CD4-positive, CD25-positive, alpha-beta regulatory T cell (primary cell): ENCODE measurements around the gene RFX3. TPM values are rescaled to one million over a fixed set of nuclear protein-coding genes. Genes with fewer than 3 reads are reported as not detected.

Source experiments
- ATAC-seq, 2 donors: fragments of 150-1000 bp; cut with Tn5 transposase; one replicate each; pipeline ENCODE4 v1.10.0; 2021; ENCODE audit warnings: low read depth in 2 of 2, moderate number of reproducible peaks in 2 of 2, moderate library complexity in 1 of 2
- DNase-seq, 3 donors: peaks; one replicate each; pipeline versions ENCODE4 v3.0.0 to v3.0.0-alpha.2; 2012 to 2022; ENCODE audit warnings: mixed read lengths in 1 of 3
- H3K27ac ChIP-seq: one replicate; pipeline ENCODE4 v1.7.0; 2013; ENCODE audit warnings: mild to moderate bottlenecking, low read length; ENCODE audit not compliant: insufficient read depth, poor library complexity, severe bottlenecking
- H3K27me3 ChIP-seq: one replicate; pipeline ENCODE4 v1.7.0; 2013; ENCODE audit warnings: low read length; ENCODE audit not compliant: control insufficient read depth, insufficient read depth
- H3K36me3 ChIP-seq: one replicate; pipeline ENCODE4 v1.7.0; 2013; ENCODE audit warnings: mild to moderate bottlenecking, low read length, moderate library complexity; ENCODE audit not compliant: control insufficient read depth, insufficient read depth
- H3K4me1 ChIP-seq: 2 replicates; pipeline ENCODE4 v1.7.0; 2013; ENCODE audit warnings: mild to moderate bottlenecking, low read length; ENCODE audit not compliant: insufficient read depth, control insufficient read depth, poor library complexity, severe bottlenecking
- H3K4me3 ChIP-seq: one replicate; pipeline ENCODE4 v1.7.0; 2013; ENCODE audit warnings: low read depth, mild to moderate bottlenecking, low read length, moderate library complexity
- H3K9me3 ChIP-seq, 2 experiments: 1 replicate in 1 of 2; 2 replicates in 1 of 2; pipeline ENCODE4 v1.7.0; 2013; ENCODE audit warnings: low read length in 2 of 2, mild to moderate bottlenecking in 1 of 2, moderate library complexity in 1 of 2; ENCODE audit not compliant: control insufficient read depth in 2 of 2
- H3K27ac Mint-ChIP-seq, 3 donors: one replicate each; pipeline ENCODE4 v1.8.0; 2020 to 2022; ENCODE audit warnings: mild to moderate bottlenecking in 3 of 3, mixed read lengths in 3 of 3, moderate library complexity in 2 of 3
- H3K27me3 Mint-ChIP-seq: one replicate; pipeline ENCODE4 v1.8.0; 2022; ENCODE audit warnings: mild to moderate bottlenecking, mixed read lengths
- H3K36me3 Mint-ChIP-seq: one replicate; pipeline ENCODE4 v1.8.0; 2020; ENCODE audit warnings: mixed read lengths
- H3K4me1 Mint-ChIP-seq, 4 donors: one replicate each; pipeline ENCODE4 v1.8.0; 2020 to 2022; ENCODE audit warnings: mixed read lengths in 4 of 4, mild to moderate bottlenecking in 1 of 4
- H3K4me3 Mint-ChIP-seq, 4 donors: one replicate each; pipeline ENCODE4 v1.8.0; 2020 to 2022; ENCODE audit warnings: mild to moderate bottlenecking in 4 of 4, mixed read lengths in 4 of 4, moderate library complexity in 3 of 4
- H3K9me3 Mint-ChIP-seq, 7 donors: one replicate each; pipeline ENCODE4 v1.8.0; 2020 to 2022; ENCODE audit warnings: mixed read lengths in 7 of 7, mild to moderate bottlenecking in 3 of 7, moderate library complexity in 2 of 7
- polyA plus RNA-seq, 4 donors: library from polyadenylated mRNA; unstranded; fragments of 300-500 nt; fragmentation: Illumina TruSeq; gene quantifications; one replicate each; pipeline ENCODE4 v1.2.3, GENCODE V29; 2021
- total RNA-seq: library from RNA; stranded (reverse); gene quantifications from one replicate; pipeline ENCODE4 v1.2.3, GENCODE V29; 2022

The RFX3 gene
- total and polyA plus RNA-seq, 5 donors from 2014 or later = 6.7 to 40.4 (median 7.6) TPM

DNA sequence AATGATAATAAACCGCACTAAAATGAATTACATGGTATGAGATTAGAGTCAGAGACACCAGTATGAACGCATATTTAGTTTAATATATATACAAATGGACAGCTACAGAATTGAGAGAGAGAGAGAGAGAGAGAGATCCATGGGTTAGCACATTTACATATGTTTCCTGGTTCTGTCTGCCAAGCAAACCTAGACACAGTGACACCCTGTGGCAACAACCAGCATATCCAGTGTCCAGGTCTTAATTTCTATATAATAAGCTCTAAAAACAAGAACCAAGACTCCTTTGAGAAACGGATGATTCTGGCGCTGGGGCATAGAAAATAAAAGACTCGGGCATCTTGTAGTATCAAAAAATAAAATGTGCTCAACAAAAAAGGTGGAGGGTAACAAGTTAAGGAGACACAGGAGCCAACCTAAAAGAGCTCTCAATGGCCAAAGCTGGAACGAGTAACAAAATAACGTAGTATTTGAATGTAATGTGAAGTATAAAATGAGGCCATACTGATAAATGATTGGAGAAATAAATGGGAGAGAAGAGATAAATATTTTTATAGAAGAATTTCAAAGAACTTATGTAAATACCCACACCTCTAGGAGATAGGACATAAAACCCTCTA lies 84.5 kb downstream of the RFX3 start:
- Histone ChIP-seq H3K27ac (no peak overlapping the region), H3K4me1 (no peaks in the 10 kb centered on the region), H3K4me3 (no peak overlapping the region), H3K27me3 (no peaks in the 10 kb centered on the region), H3K9me3 (no peaks in the 10 kb centered on the region), H3K36me3 (no peaks in the 10 kb centered on the region)
- ATAC-seq (peak; percentile 62 to 64), DNase-seq (peak; percentile 2 to 74 (median 47))
- H3K36me3 Mint-ChIP-seq = peaks cover 7% of the 10 kb centered on the region
- no peaks in the 10 kb centered on the region for H3K27me3 Mint-ChIP-seq
- H3K4me3 Mint-ChIP-seq = no peak overlapping the region
- H3K4me1 Mint-ChIP-seq = peaks cover 3 to 10% (median 10%) of the 10 kb centered on the region in 4 donors
- H3K27ac Mint-ChIP-seq = peak overlapping the region in 1 of 3 donors; percentile 9
- H3K9me3 Mint-ChIP-seq = no peaks in the 10 kb centered on the region

GRCh38 chr9:3436629-3437420 lies 89.0 kb downstream of the RFX3 start:
- peaks cover 18% of the 10 kb centered on the region for H3K36me3 Mint-ChIP-seq
- Histone ChIP-seq H3K9me3 (no peaks in the 10 kb centered on the region), H3K4me1 (no peaks in the 10 kb centered on the region), H3K36me3 (no peaks in the 10 kb centered on the region), H3K4me3 (no peak overlapping the region), H3K27ac (no peak overlapping the region), H3K27me3 (no peaks in the 10 kb centered on the region)
- no peak for DNase-seq
- H3K9me3 Mint-ChIP-seq = peaks cover 0 to 3% (median 0%) of the 10 kb centered on the region in 7 donors
- H3K27me3 Mint-ChIP-seq = no peaks in the 10 kb centered on the region
- H3K4me1 Mint-ChIP-seq = peaks cover 6 to 19% (median 8%) of the 10 kb centered on the region in 4 donors
- H3K27ac Mint-ChIP-seq = peak overlapping the region in 1 of 3 donors; percentile 49
- no peak for ATAC-seq
- H3K4me3 Mint-ChIP-seq = no peak overlapping the region

DNA sequence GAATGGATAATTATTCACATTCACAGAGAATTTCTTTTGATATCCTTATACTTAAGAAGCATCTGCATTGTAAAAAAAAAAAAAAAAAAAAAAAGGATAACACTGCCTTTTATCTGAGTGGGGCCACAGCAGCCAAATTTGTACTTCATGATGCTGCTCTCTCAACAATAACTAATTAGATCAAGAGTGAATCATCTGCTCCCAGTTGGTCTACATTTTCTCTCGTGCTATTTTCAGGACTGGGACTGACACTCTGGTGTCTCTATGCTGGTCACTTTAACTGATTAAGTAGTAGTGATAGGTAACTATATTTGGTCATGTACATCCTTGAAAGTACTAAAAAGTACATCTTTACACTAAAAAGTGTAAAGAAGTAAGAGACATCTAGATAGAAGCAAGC lies 90.1 kb downstream of the RFX3 start:
- H3K36me3 ChIP-seq = no peaks in the 10 kb centered on the region
- ATAC-seq (no peak), DNase-seq (no peak)
- Mint-ChIP-seq H3K4me3 (no peak overlapping the region), H3K36me3 (peaks cover 18% of the 10 kb centered on the region), H3K9me3 (peaks cover 0 to 3% (median 0%) of the 10 kb centered on the region in 7 donors), H3K4me1 (peaks cover 0 to 15% (median 2%) of the 10 kb centered on the region in 4 donors), H3K27me3 (no peaks in the 10 kb centered on the region), H3K27ac (no peak overlapping the region)
- no peaks in the 10 kb centered on the region for H3K9me3 ChIP-seq
- H3K4me1 ChIP-seq = no peaks in the 10 kb centered on the region
- H3K27me3 ChIP-seq = no peaks in the 10 kb centered on the region
- H3K27ac ChIP-seq = no peak overlapping the region
- H3K4me3 ChIP-seq = no peak overlapping the region

DNA sequence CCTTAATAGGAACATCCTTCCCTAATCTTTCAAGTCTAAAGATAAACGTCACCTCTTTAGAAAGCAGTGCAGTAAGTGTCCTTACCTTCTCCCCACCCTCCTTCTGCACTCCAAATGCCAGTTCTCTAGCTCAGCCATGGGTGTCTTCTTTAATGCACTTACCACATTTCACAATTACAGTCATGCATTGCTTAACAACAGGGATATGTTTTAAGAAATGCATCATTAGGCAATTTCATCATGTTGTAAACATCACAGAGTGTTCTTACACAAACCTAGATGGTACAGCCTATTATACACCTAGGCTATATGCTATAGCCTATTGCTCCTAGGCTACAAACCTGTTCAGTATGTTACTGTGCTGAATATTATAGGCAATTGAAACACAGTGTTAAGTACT lies 91.2 kb downstream of the RFX3 start:
- H3K4me1 Mint-ChIP-seq = peaks cover 0 to 15% (median 1%) of the 10 kb centered on the region in 4 donors
- DNase-seq = no peak
- no peak overlapping the region for H3K4me3 Mint-ChIP-seq
- peaks cover 18% of the 10 kb centered on the region for H3K36me3 Mint-ChIP-seq
- Histone ChIP-seq H3K27ac (no peak overlapping the region), H3K4me1 (no peaks in the 10 kb centered on the region), H3K27me3 (no peaks in the 10 kb centered on the region), H3K36me3 (no peaks in the 10 kb centered on the region), H3K9me3 (no peaks in the 10 kb centered on the region), H3K4me3 (no peak overlapping the region)
- H3K27ac Mint-ChIP-seq = no peak overlapping the region
- H3K27me3 Mint-ChIP-seq = no peaks in the 10 kb centered on the region
- H3K9me3 Mint-ChIP-seq = peaks cover 0 to 3% (median 0%) of the 10 kb centered on the region in 7 donors
- no peak for ATAC-seq

- H3K27ac Mint-ChIP-seq = no peak overlapping the region
- ATAC-seq (no peak), DNase-seq (no peak)
- H3K27me3 ChIP-seq = no peaks in the 10 kb centered on the region
- H3K27me3 Mint-ChIP-seq = no peaks in the 10 kb centered on the region
- H3K36me3 ChIP-seq = no peaks in the 10 kb centered on the region
- no peaks in the 10 kb centered on the region for H3K4me1 ChIP-seq
- H3K36me3 Mint-ChIP-seq = peaks cover 18% of the 10 kb centered on the region
- no peak overlapping the region for H3K4me3 Mint-ChIP-seq
- no peak overlapping the region for H3K4me3 ChIP-seq
- H3K4me1 Mint-ChIP-seq = peaks cover 0 to 15% (median 1%) of the 10 kb centered on the region in 4 donors
- H3K27ac ChIP-seq = no peak overlapping the region
- peaks cover 0 to 3% (median 0%) of the 10 kb centered on the region in 7 donors for H3K9me3 Mint-ChIP-seq
- no peaks in the 10 kb centered on the region for H3K9me3 ChIP-seq
Observed at GRCh38 chr9:3433754-3434153, 92.0 kb downstream of the RFX3 start.

DNA sequence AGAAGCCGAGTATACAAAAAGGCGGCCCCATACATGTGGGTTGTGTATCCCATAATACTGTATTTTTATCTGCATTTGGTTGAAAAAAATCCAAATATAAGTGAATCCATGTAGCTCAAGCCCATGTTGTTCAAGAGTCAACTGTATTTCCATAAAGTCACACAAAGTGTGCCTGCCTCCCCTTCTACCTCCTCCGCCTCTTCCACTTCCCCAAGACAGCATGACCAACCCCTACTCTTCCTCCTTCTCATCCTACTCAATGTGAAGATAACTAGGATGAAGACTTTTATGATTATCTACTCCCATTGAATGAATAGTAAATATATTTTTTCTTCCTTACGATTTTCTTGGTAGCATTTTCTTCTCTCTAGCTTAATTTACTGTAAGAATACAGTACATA lies 92.7 kb downstream of the RFX3 start:
- Histone ChIP-seq H3K27me3 (no peaks in the 10 kb centered on the region), H3K36me3 (no peaks in the 10 kb centered on the region), H3K4me3 (no peak overlapping the region), H3K4me1 (no peaks in the 10 kb centered on the region), H3K27ac (no peak overlapping the region), H3K9me3 (no peaks in the 10 kb centered on the region)
- H3K36me3 Mint-ChIP-seq = peaks cover 18% of the 10 kb centered on the region
- no peak for ATAC-seq
- no peak overlapping the region for H3K27ac Mint-ChIP-seq
- peaks cover 0 to 3% (median 0%) of the 10 kb centered on the region in 7 donors for H3K9me3 Mint-ChIP-seq
- no peak for DNase-seq
- peaks cover 0 to 15% (median 1%) of the 10 kb centered on the region in 4 donors for H3K4me1 Mint-ChIP-seq
- no peak overlapping the region for H3K4me3 Mint-ChIP-seq
- no peaks in the 10 kb centered on the region for H3K27me3 Mint-ChIP-seq

GRCh38 chr9:3431890-3432289 lies 93.9 kb downstream of the RFX3 start:
- H3K27ac Mint-ChIP-seq = no peak overlapping the region
- no peak overlapping the region for H3K4me3 ChIP-seq
- H3K36me3 Mint-ChIP-seq = peaks cover 19% of the 10 kb centered on the region
- no peak overlapping the region for H3K4me3 Mint-ChIP-seq
- no peak for DNase-seq
- H3K4me1 ChIP-seq = no peaks in the 10 kb centered on the region
- H3K36me3 ChIP-seq = no peaks in the 10 kb centered on the region
- ATAC-seq = no peak
- no peaks in the 10 kb centered on the region for H3K27me3 ChIP-seq
- peaks cover 0 to 15% (median 1%) of the 10 kb centered on the region in 4 donors for H3K4me1 Mint-ChIP-seq
- no peak overlapping the region for H3K27ac ChIP-seq
- no peaks in the 10 kb centered on the region for H3K9me3 ChIP-seq
- peaks cover 0 to 3% (median under 1%) of the 10 kb centered on the region in 7 donors for H3K9me3 Mint-ChIP-seq
- H3K27me3 Mint-ChIP-seq = no peaks in the 10 kb centered on the region
